Astrocyte (in vitro differentiated cells and primary cell): ENCODE results near the gene RPLP2.

Experiments used
- EZH2 ChIP-seq: IDR thresholded peaks from 2 replicates; pipeline ENCODE4 v1.6.1; 2012; ENCODE audit warnings: mild to moderate bottlenecking, low read length, inconsistent platforms; ENCODE audit not compliant: insufficient read depth
- TF ChIP-seq, protein P1 (sequence below): IDR thresholded peaks from 2 replicates; pipeline ENCODE4 v1.5.1; 2011; ENCODE audit warnings: low read depth, mild to moderate bottlenecking, inconsistent platforms, low read length, moderate library complexity; ENCODE audit not compliant: insufficient read depth

GRCh38 chr11:849104-849824 is 39.5 kb downstream of the RPLP2 start:
- TF ChIP-seq, protein P1, sequence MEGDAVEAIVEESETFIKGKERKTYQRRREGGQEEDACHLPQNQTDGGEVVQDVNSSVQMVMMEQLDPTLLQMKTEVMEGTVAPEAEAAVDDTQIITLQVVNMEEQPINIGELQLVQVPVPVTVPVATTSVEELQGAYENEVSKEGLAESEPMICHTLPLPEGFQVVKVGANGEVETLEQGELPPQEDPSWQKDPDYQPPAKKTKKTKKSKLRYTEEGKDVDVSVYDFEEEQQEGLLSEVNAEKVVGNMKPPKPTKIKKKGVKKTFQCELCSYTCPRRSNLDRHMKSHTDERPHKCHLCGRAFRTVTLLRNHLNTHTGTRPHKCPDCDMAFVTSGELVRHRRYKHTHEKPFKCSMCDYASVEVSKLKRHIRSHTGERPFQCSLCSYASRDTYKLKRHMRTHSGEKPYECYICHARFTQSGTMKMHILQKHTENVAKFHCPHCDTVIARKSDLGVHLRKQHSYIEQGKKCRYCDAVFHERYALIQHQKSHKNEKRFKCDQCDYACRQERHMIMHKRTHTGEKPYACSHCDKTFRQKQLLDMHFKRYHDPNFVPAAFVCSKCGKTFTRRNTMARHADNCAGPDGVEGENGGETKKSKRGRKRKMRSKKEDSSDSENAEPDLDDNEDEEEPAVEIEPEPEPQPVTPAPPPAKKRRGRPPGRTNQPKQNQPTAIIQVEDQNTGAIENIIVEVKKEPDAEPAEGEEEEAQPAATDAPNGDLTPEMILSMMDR, result no peak
- TF ChIP-seq EZH2, result no peak
